Suprapubic skin (tissue), 4 donors: Measurements from ENCODE around the gene ASS1.

Source experiments
- CTCF ChIP-seq, 2 donors: fragments of 200-600 bp in 1 of 2; fragments of 450-650 bp in 1 of 2; sonication (generic) in 1 of 2; IDR thresholded peaks; one replicate each; pipeline ENCODE4 v1.5.1; 2016 to 2019; ENCODE audit warnings: antibody characterized with exemption in 2 of 2, mild to moderate bottlenecking in 1 of 2, moderate library complexity in 1 of 2
- EP300 ChIP-seq: sonication (generic); formaldehyde crosslinking; IDR thresholded peaks from one replicate; pipeline ENCODE4 v1.6.1; 2017; ENCODE audit warnings: antibody characterized with exemption
- POLR2A ChIP-seq, 2 donors: fragments of 450-650 bp; IDR thresholded peaks; one replicate each; pipeline ENCODE4 v1.6.1; 2017; ENCODE audit warnings: antibody characterized with exemption in 2 of 2, mild to moderate bottlenecking in 2 of 2, moderate library complexity in 2 of 2
- POLR2AphosphoS5 ChIP-seq, 3 donors: sonication (generic); formaldehyde crosslinking; IDR thresholded peaks; one replicate each; pipeline ENCODE4 v1.6.1; 2017; ENCODE audit warnings: antibody characterized with exemption in 3 of 3

GRCh38 chr9:130513078-130513477 is 68.3 kb downstream of the ASS1 start:
- TF ChIP-seq POLR2AphosphoS5 (IDR thresholded peaks at IDR 0.05), result no peak
- TF ChIP-seq CTCF (IDR thresholded peaks at IDR 0.05), result no peak
- TF ChIP-seq POLR2A (IDR thresholded peaks at IDR 0.05), result no peak
- no peak for TF ChIP-seq EP300
